Measurements from ENCODE around the gene ARL3.

ARL3 gene

DNA sequence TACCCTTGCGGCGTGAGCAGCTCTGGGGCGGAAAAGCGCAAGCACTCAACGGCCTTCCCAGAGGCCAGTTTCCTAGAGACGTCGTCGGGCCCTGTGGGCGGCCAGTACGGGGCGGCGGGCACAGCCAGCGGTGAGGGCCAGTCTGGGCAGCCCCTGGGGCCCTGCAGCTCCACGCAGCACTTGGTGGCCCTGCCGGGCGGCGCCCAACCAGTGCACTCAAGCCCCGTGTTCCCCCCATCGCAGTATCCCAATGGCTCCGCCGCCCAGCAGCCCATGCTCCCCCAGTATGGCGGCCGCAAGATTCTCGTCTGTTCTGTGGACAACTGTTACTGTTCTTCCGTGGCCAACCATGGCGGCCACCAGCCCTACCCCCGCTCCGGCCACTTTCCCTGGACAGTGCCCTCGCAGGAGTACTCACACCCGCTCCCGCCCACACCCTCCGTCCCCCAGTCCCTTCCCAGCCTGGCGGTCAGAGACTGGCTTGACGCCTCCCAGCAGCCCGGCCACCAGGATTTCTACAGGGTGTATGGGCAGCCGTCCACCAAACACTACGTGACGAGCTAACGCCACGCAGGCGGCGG lies 57.3 kb downstream of the ARL3 start (continued):
- TF ChIP-seq, protein P1, sequence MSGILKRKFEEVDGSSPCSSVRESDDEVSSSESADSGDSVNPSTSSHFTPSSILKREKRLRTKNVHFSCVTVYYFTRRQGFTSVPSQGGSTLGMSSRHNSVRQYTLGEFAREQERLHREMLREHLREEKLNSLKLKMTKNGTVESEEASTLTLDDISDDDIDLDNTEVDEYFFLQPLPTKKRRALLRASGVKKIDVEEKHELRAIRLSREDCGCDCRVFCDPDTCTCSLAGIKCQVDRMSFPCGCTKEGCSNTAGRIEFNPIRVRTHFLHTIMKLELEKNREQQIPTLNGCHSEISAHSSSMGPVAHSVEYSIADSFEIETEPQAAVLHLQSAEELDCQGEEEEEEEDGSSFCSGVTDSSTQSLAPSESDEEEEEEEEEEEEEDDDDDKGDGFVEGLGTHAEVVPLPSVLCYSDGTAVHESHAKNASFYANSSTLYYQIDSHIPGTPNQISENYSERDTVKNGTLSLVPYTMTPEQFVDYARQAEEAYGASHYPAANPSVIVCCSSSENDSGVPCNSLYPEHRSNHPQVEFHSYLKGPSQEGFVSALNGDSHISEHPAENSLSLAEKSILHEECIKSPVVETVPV (CRISPR knock-in tag; IDR thresholded peaks at IDR 0.05): no peak
- no peak for TF ChIP-seq OSR1 (CRISPR knock-in tag; IDR thresholded peaks at IDR 0.05)
- no peak for TF ChIP-seq ESRRG (CRISPR knock-in tag; IDR thresholded peaks at IDR 0.05)
- TF ChIP-seq TOX (CRISPR knock-in tag; IDR thresholded peaks at IDR 0.05; ENCODE audit: borderline replicate concordance): no peak

GRCh38 chr10:102656026-102656425 lies 58.2 kb downstream of the ARL3 start:
- TF ChIP-seq, protein P2, sequence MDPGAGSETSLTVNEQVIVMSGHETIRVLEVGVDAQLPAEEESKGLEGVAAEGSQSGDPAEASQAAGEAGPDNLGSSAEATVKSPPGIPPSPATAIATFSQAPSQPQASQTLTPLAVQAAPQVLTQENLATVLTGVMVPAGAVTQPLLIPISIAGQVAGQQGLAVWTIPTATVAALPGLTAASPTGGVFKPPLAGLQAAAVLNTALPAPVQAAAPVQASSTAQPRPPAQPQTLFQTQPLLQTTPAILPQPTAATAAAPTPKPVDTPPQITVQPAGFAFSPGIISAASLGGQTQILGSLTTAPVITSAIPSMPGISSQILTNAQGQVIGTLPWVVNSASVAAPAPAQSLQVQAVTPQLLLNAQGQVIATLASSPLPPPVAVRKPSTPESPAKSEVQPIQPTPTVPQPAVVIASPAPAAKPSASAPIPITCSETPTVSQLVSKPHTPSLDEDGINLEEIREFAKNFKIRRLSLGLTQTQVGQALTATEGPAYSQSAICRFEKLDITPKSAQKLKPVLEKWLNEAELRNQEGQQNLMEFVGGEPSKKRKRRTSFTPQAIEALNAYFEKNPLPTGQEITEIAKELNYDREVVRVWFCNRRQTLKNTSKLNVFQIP (CRISPR knock-in tag; IDR thresholded peaks at IDR 0.05; ENCODE audit: borderline replicate concordance, low read depth): no peak
- TF ChIP-seq ZFP30 (CRISPR knock-in tag; IDR thresholded peaks at IDR 0.05) (no peak), PATZ1 (CRISPR knock-in tag; IDR thresholded peaks at IDR 0.05; ENCODE audit: borderline replicate concordance) (no peak), CSDC2 (CRISPR knock-in tag; IDR thresholded peaks at IDR 0.05) (no peak), ARNTL (CRISPR knock-in tag; IDR thresholded peaks at IDR 0.05; ENCODE audit: borderline replicate concordance, low read depth) (no peak), ZNF8 (CRISPR knock-in tag; IDR thresholded peaks at IDR 0.05) (no peak), OSR1 (CRISPR knock-in tag; IDR thresholded peaks at IDR 0.05) (no peak), GLIS3 (CRISPR knock-in tag; IDR thresholded peaks at IDR 0.05) (no peak), ZFP3 (CRISPR knock-in tag; IDR thresholded peaks at IDR 0.05) (no peak), ISL1 (CRISPR knock-in tag; IDR thresholded peaks at IDR 0.05) (no peak)
- TF ChIP-seq, protein P1 (CRISPR knock-in tag; IDR thresholded peaks at IDR 0.05): no peak
- TF ChIP-seq, protein P3, sequence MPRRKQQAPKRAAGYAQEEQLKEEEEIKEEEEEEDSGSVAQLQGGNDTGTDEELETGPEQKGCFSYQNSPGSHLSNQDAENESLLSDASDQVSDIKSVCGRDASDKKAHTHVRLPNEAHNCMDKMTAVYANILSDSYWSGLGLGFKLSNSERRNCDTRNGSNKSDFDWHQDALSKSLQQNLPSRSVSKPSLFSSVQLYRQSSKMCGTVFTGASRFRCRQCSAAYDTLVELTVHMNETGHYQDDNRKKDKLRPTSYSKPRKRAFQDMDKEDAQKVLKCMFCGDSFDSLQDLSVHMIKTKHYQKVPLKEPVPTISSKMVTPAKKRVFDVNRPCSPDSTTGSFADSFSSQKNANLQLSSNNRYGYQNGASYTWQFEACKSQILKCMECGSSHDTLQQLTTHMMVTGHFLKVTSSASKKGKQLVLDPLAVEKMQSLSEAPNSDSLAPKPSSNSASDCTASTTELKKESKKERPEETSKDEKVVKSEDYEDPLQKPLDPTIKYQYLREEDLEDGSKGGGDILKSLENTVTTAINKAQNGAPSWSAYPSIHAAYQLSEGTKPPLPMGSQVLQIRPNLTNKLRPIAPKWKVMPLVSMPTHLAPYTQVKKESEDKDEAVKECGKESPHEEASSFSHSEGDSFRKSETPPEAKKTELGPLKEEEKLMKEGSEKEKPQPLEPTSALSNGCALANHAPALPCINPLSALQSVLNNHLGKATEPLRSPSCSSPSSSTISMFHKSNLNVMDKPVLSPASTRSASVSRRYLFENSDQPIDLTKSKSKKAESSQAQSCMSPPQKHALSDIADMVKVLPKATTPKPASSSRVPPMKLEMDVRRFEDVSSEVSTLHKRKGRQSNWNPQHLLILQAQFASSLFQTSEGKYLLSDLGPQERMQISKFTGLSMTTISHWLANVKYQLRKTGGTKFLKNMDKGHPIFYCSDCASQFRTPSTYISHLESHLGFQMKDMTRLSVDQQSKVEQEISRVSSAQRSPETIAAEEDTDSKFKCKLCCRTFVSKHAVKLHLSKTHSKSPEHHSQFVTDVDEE (CRISPR knock-in tag; IDR thresholded peaks at IDR 0.05): no peak
- ATAC-seq: no peak

DNA sequence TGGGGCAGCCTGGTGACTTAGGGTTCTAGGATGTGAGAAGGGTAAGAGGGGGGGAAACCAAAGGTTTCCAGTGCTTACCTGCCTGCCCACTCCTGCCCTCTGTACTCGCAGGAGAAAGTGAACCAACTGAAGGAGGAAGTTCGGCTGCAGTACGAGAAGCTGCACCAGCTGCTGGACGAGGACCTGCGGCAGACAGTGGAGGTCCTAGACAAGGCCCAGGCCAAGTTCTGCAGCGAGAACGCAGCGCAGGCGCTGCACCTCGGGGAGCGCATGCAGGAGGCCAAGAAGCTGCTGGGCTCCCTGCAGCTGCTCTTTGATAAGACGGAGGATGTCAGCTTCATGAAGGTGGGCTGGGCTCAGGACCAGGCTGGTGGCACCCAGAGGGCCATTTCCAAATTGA lies 59.2 kb downstream of the ARL3 start:
- no peak for ATAC-seq
- TF ChIP-seq TCF4 (CRISPR knock-in tag; IDR thresholded peaks at IDR 0.05; ENCODE audit: borderline replicate concordance): no peak
- TF ChIP-seq SNAI2 (CRISPR knock-in tag; IDR thresholded peaks at IDR 0.05): no peak
- no peak for TF ChIP-seq PATZ1 (CRISPR knock-in tag; IDR thresholded peaks at IDR 0.05; ENCODE audit: borderline replicate concordance)
- TF ChIP-seq PPARA (CRISPR knock-in tag; IDR thresholded peaks at IDR 0.05; ENCODE audit: borderline replicate concordance): no peak
- TF ChIP-seq CREB5 (CRISPR knock-in tag; IDR thresholded peaks at IDR 0.05; ENCODE audit: low read depth): no peak
- no peak for TF ChIP-seq ZC3H10 (CRISPR knock-in tag; IDR thresholded peaks at IDR 0.05)
- TF ChIP-seq GLIS3 (CRISPR knock-in tag; IDR thresholded peaks at IDR 0.05): no peak
- TF ChIP-seq ZFP3 (CRISPR knock-in tag; IDR thresholded peaks at IDR 0.05): no peak
- TF ChIP-seq ZFP30 (CRISPR knock-in tag; IDR thresholded peaks at IDR 0.05): no peak
- TF ChIP-seq ISL1 (CRISPR knock-in tag; IDR thresholded peaks at IDR 0.05): no peak
- TF ChIP-seq, protein P1 (CRISPR knock-in tag; IDR thresholded peaks at IDR 0.05): no peak
- TF ChIP-seq, protein P3 (CRISPR knock-in tag; IDR thresholded peaks at IDR 0.05): no peak

All from SK-N-SH treated with all-trans-retinoic acid at 6 μM for 48 hours (cell line).